KMS-11 (cell line): Measurements from ENCODE around the gene TMEM40.

Experiments used
- H2AFZ ChIP-seq: fragments of 200-600 bp; sonication (generic); 2 replicates; pipeline ENCODE4 v1.6.1; 2016; ENCODE audit warnings: antibody characterized with exemption, mixed run types, low read depth
- H3K27ac ChIP-seq: fragments of 200-600 bp; sonication (generic); 2 replicates; pipeline ENCODE4 v1.6.1; 2016; ENCODE audit warnings: mild to moderate bottlenecking, mixed run types
- H3K27me3 ChIP-seq: fragments of 200-600 bp; sonication (generic); 2 replicates; pipeline ENCODE4 v1.6.1; 2017; ENCODE audit warnings: mild to moderate bottlenecking, low read depth, mixed run types, moderate library complexity; ENCODE audit not compliant: insufficient read depth
- H3K36me3 ChIP-seq: fragments of 200-600 bp; sonication (generic); 2 replicates; pipeline ENCODE4 v1.6.1; 2017; ENCODE audit warnings: mild to moderate bottlenecking, mixed run types; ENCODE audit not compliant: insufficient read depth
- H3K4me1 ChIP-seq: fragments of 200-600 bp; sonication (generic); 2 replicates; pipeline ENCODE4 v1.6.1; 2016; ENCODE audit warnings: mild to moderate bottlenecking, low read depth, mixed run types; ENCODE audit not compliant: poor library complexity, severe bottlenecking
- H3K4me2 ChIP-seq: fragments of 200-600 bp; sonication (generic); 2 replicates; pipeline ENCODE4 v1.7.0; 2016; ENCODE audit warnings: mild to moderate bottlenecking, mixed run types
- H3K4me3 ChIP-seq: fragments of 200-600 bp; sonication (generic); IDR thresholded peaks from 2 replicates; pipeline ENCODE4 v1.6.1; 2017; ENCODE audit warnings: low read depth, low read length, mixed read lengths; ENCODE audit not compliant: insufficient read depth
- H3K79me2 ChIP-seq: fragments of 200-600 bp; sonication (generic); 2 replicates; pipeline ENCODE4 v1.6.1; 2016; ENCODE audit warnings: low read depth, mixed run types; ENCODE audit not compliant: insufficient read depth
- H3K9ac ChIP-seq: fragments of 200-600 bp; sonication (generic); 2 replicates; pipeline ENCODE4 v1.6.1; 2016; ENCODE audit warnings: mild to moderate bottlenecking, mixed run types
- H4K20me1 ChIP-seq: fragments of 200-600 bp; sonication (generic); 2 replicates; pipeline ENCODE4 v1.6.1; 2016; ENCODE audit warnings: mild to moderate bottlenecking, mixed run types; ENCODE audit not compliant: insufficient read depth
- TF ChIP-seq, protein P1 (sequence below): fragments of 200-600 bp; sonication (generic); conservative IDR thresholded peaks from 2 replicates; pipeline ENCODE4 v1.6.1; 2017; ENCODE audit warnings: low read depth, mild to moderate bottlenecking, antibody characterized with exemption, low read length, moderate library complexity, mixed read lengths

The TMEM40 gene

DNA sequence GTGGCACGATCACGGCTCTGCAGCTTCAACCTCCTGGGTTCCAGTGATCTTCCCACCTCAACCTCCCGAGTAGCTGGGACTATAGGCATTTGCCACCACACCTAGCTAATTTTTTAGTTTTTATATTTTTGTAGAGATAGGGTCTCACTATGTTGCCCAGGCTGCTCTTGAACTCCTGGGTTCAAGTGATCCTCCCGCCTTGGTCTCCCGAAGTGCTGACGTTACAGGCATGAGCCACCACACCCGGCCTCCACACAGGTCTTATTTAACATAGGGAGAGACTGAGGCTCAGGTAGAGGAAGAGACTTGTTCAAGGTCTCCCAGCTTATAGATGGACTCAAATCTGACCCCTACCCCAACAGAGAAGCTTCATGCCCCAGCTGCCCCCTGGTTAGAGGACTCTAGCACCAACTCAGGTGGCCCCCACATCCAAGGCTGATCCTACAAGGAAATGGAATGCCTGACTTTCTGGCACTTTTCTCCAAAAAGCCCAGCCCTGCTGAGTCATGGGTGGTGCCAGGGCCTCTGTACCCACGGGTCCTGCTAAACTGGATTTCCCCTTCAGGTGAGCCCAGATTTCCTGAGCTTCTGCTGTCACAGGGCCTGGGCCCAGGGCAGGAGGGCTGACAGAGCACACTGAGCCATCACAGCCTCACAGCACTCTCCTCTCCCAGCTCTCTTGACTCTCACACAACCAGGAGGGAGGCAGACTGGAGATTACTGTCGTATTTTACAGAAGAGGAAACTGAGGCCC is 5.6 kb downstream of the TMEM40 start:
- H3K4me1 ChIP-seq = no peaks in the 10 kb centered on the region
- H3K36me3 ChIP-seq = no peaks in the 10 kb centered on the region
- no peak overlapping the region for H3K4me2 ChIP-seq
- TF ChIP-seq, protein P1, sequence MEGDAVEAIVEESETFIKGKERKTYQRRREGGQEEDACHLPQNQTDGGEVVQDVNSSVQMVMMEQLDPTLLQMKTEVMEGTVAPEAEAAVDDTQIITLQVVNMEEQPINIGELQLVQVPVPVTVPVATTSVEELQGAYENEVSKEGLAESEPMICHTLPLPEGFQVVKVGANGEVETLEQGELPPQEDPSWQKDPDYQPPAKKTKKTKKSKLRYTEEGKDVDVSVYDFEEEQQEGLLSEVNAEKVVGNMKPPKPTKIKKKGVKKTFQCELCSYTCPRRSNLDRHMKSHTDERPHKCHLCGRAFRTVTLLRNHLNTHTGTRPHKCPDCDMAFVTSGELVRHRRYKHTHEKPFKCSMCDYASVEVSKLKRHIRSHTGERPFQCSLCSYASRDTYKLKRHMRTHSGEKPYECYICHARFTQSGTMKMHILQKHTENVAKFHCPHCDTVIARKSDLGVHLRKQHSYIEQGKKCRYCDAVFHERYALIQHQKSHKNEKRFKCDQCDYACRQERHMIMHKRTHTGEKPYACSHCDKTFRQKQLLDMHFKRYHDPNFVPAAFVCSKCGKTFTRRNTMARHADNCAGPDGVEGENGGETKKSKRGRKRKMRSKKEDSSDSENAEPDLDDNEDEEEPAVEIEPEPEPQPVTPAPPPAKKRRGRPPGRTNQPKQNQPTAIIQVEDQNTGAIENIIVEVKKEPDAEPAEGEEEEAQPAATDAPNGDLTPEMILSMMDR = no peak
- H3K79me2 ChIP-seq = no peaks in the 10 kb centered on the region
- H3K27ac ChIP-seq = no peak overlapping the region
- no peak overlapping the region for H3K4me3 ChIP-seq
- H3K27me3 ChIP-seq = no peaks in the 10 kb centered on the region
- H3K9ac ChIP-seq = no peak overlapping the region
- H4K20me1 ChIP-seq = no peaks in the 10 kb centered on the region
- no peak overlapping the region for H2AFZ ChIP-seq

DNA sequence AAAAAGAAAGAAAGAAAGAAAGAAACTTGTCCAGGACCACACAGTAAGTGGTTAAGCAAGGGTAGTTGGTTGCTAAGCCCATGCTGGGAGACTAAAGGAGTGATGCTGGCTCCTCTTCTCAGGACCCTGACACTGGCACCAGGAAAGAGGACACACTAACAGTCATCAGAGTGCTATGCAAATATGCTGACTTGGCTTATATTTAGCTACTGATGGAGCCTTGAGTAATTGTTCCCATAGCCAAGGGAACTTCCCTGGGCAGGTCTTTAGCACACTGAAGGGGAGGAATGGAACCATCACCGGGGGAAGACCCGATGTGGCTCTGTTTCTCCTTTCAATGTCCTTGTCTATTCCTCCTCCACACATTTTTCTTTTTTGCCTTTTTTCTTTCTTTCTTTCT is 6.2 kb downstream of the TMEM40 start:
- no peak overlapping the region for H3K4me3 ChIP-seq
- TF ChIP-seq, protein P1 = no peak
- H3K27ac ChIP-seq = no peak overlapping the region
- H3K27me3 ChIP-seq = no peaks in the 10 kb centered on the region
- no peaks in the 10 kb centered on the region for H4K20me1 ChIP-seq
- H2AFZ ChIP-seq = no peak overlapping the region
- no peaks in the 10 kb centered on the region for H3K79me2 ChIP-seq
- H3K36me3 ChIP-seq = no peaks in the 10 kb centered on the region
- no peak overlapping the region for H3K9ac ChIP-seq
- no peak overlapping the region for H3K4me2 ChIP-seq
- no peaks in the 10 kb centered on the region for H3K4me1 ChIP-seq

DNA sequence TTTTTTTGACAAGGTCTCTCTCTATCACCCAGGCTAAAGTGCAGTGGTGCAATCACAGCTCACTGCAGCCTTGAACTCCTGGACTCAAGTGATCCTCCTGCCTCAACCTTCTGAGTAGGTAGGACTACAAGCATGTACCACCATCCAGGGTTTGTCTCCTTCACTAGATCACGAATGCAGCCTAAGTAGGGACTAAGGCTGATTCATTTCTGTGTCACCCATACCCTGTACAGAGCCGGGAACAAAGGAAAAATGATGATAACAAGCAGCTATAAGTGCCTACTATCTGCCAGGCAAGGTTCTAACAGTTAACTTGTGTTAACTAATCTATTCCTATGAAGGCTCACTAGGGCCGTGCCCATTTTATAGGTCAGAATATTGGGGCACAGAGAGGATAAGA is 7.0 kb downstream of the TMEM40 start:
- Histone ChIP-seq H4K20me1 (no peaks in the 10 kb centered on the region), H2AFZ (no peak overlapping the region), H3K9ac (no peak overlapping the region), H3K27ac (no peak overlapping the region), H3K27me3 (no peaks in the 10 kb centered on the region), H3K4me3 (no peak overlapping the region), H3K4me2 (no peak overlapping the region), H3K4me1 (no peaks in the 10 kb centered on the region), H3K79me2 (no peaks in the 10 kb centered on the region), H3K36me3 (no peaks in the 10 kb centered on the region)
- TF ChIP-seq, protein P1 = no peak

DNA sequence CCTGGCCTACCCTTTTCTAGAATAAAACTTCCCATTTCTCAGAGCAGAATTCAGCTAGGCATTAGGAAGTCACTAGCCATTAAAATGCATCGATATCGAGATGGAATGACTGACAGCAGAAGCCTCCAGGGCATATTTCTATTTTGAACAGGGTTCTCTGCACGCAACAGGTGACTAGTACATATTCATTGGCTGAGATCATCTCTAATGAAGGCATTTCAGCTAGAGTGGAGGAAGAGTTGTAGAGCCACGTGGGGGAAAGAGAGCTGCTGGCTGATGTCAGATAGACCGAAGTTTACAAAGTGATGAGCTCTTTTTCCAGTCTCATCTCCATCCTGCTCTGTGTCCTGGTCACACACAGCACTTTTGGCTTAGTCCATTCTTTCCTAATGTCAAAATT is 7.5 kb downstream of the TMEM40 start:
- H3K9ac ChIP-seq = no peak overlapping the region
- H3K36me3 ChIP-seq = no peaks in the 10 kb centered on the region
- no peak overlapping the region for H3K27ac ChIP-seq
- no peak overlapping the region for H3K4me3 ChIP-seq
- TF ChIP-seq, protein P1 = no peak
- H3K4me2 ChIP-seq = no peak overlapping the region
- no peaks in the 10 kb centered on the region for H4K20me1 ChIP-seq
- H3K79me2 ChIP-seq = no peaks in the 10 kb centered on the region
- H3K27me3 ChIP-seq = no peaks in the 10 kb centered on the region
- no peaks in the 10 kb centered on the region for H3K4me1 ChIP-seq
- H2AFZ ChIP-seq = no peak overlapping the region
